Pons (tissue), 1 donor: ENCODE measurements around the gene GUCA2A.

Source experiments
- DNase-seq: peaks from one replicate; pipeline ENCODE4 v3.0.0-alpha.2; 2016; ENCODE audit warnings: low spot score

The GUCA2A gene

DNA sequence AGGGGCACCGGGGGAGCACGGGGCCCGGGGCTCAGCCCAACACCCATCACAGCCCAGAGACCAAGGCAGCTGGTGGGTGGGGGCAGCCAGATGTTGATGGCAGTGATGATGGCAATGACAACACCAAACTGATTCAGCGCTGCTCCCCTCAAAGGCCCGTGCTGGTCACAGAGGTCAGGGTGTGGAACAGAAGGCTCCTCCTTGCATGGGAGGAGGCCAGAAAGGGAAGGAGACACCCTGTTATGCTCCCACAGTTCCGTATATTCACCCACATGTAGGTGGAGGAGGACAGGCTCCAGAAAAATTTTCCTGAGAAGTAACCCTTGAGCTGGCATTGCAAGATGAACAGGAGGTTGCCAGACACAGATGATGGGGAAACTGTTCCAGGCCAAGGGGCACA lies 10.9 kb downstream of the GUCA2A start:
- no peak for DNase-seq

GRCh38 chr1:42152907-42153600 lies 11.5 kb downstream of the GUCA2A start, which contains the start of gene GUCA2B:
Gene GUCA2B, plus strand, starts transcription at chr1:42153410. Its CDS starts 41 bp downstream, at chr1:42153451.
- DNase-seq, result no peak

GRCh38 chr1:42152119-42152518 lies 12.4 kb downstream of the GUCA2A start:
- DNase-seq, result no peak

DNA sequence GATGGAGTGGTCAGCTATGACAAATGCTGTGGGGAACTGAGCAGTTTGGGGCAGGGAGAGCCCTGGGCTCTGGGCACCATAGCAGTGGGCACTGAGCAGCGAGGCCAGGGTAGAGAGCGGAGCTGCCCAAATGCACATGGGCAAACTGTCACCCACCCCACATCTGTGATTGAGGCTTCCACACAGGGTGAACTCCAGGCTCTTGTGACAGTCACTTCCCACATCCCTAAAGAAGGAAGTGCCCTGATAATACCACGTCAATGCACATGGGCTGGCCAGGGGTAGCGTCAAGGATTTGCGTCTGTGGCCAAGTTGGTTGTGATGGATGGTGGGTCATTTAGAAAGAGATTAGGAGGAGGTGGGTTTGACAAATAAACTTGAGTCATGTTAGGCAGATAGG lies 13.9 kb downstream of the GUCA2A start:
- DNase-seq, result no peak

DNA sequence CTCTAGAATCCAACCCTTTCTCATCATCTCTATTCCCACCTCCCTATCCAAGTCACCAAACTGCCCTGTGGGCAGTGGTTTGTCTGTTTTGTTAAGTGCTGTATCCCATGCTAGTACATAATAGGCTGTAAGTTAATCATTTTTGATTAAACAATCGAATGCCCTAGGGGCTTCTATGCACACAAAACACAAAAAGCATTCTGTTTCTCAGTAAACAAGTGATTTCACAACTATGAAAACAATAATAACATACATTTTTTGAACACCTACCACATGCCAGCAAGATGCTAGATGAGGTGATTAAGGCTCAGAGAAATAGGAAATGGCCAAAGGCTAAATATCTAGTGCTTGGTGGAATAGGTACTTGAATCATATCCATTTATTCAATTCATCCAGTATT lies 16.4 kb downstream of the GUCA2A start:
- no peak for DNase-seq

DNA sequence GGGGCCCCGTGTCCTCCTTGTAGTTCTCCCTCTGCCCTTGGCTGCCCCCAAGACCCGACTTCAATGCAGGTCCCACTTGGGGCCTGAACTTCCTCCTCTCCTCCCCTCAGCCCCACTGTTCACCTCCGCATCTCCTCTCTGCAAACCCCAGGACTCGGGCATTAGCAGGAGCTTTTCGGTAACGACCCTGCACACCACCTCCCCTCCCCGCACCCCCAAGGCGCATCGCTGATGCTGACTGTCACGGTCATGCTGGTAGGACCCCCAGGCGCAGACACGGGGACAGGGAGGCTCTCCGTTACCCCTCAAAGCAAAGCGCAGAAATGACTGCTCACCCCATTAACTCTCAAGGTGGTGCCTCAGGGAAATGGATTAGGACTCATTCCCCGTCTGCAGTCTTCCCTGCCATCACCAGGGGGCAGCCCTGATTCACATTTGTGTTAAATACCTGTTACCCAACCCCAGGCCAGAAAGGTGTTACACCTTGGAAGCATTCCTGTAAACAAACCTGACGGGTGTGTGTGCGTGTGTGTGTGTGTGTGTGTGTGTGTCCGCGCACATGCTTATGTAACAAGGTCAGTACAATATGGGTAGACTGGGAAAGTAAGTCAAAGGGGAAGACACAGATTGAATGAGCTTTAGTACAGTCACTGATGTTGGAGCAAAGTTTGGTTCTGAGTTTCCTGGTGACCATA lies 17.8 kb downstream of the GUCA2A start:
- peak; percentile 58 for DNase-seq

- DNase-seq, result no peak
Observed at GRCh38 chr1:42145764-42146625, 18.6 kb downstream of the GUCA2A start.

DNA sequence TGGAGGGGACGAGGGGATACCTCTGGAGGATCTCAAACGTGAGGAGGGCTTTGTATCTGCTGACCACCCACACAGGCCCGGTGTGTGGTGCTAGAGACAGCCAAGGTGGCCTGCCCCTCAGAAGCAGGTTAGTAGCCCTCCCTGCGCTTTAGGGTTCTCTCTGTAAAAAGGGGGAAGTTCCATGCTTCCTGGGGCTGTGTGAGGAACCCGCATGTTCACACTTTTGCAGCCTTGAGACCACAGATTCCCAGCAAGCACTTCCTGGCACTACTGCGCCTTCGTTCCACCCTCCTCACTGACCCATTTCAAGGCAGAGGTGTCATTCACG lies 19.2 kb downstream of the GUCA2A start:
- DNase-seq, result no peak

- DNase-seq, result no peak
Observed at GRCh38 chr1:42144711-42145388, 19.7 kb downstream of the GUCA2A start.

- no peak for DNase-seq
Observed at GRCh38 chr1:42143896-42144710, 20.4 kb downstream of the GUCA2A start.

GRCh38 chr1:42142894-42143675 lies 21.5 kb downstream of the GUCA2A start:
- no peak for DNase-seq

DNA sequence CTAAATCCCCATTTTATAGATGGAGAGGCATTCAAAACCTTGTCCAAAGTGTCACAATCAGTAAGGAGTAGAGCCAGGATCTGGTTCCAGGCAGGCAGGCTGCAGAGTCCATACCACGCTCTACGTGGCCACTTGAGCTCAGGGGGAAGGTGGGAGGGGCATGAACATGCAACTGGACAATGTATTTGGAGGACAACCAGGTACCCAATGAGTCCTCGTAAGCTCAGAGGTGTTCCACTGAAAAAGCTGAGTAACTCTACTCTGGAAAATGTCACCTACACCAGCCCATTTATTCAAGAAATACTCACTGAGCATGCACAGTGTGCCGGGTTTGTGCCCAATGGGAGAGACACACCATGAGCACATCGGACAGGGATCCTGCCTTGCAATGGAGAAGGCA lies 22.6 kb downstream of the GUCA2A start:
- DNase-seq, result no peak

DNA sequence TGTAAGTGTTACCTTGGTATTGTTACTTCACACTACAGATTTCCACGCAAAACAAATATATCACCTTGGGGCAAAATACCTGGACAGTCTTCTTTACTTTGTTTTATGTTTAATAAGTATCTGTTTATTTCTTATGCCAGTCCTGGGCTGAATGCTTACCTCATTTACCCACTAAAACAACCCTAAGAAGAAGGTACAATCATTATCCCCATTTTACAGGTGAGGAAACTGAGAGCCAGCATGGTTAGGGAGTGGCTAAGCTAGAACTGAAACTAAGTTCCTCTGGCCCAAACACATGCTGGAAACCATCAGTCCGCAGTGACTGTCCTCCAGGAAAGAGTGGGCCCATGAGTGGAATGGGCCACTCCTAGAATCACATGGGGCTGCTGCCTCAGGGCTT lies 24.4 kb downstream of the GUCA2A start:
- no peak for DNase-seq

DNA sequence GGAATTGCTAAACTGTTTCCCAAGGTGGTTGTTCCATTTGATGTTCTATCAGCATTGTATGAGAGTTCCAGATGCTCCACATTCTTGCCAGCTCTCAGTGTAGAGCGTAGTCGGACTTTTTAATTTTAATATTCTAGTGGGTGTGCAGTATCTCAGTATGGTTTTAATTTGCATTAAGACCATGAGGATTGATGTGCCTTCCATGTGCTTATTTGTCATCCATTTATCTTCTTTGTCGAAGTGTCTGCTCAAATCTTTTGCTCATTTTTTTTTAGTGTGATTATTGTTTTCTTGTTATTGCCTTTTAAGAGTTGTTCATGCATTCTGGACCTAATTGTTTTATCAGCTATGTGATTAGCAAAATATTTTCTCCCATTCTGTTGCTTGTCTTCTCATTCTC lies 25.1 kb downstream of the GUCA2A start:
- no peak for DNase-seq

- DNase-seq, result no peak
Observed at GRCh38 chr1:42138586-42138985, 26.0 kb downstream of the GUCA2A start.

DNA sequence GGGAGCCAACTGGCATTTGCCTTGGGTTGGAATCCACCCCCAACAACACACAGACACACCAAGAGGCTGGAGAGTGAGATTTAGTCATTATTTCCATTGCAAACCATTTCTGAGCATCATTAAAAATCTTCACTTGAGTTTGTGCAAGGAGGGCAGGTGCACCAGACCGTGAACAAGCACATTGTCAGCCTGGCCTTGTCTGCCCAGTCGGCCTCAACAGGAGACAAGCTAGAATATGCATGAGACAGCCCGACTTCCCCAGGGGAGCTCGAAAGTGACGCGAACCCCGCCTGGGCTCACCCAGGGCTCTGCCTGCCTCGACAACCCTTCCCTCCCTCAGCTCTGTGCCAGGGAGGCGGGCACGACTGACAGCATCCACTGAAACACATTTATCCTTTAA lies 26.8 kb downstream of the GUCA2A start:
- no peak for DNase-seq

DNA sequence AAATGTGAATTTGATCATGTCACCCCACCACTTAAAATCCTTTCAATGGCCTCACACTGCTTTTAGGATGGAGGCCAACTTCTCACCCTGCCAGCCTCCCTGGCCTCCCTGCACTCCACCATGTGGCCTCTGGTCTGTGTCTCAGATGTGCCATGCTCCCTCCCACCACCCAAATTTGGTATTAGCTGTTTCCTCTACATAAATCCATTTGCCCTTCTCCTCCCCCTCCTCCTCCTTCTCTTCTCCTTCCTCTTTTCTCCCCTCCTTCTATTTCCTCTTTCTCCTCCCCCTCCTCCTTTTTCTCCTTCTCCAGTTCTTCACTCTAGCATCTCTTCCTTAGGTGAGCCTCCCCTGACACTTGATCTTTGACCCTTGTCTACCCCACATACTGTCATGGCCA lies 28.1 kb downstream of the GUCA2A start:
- DNase-seq, result no peak

GRCh38 chr1:42135426-42135825 lies 29.1 kb downstream of the GUCA2A start:
- no peak for DNase-seq

- DNase-seq, result no peak
Observed at GRCh38 chr1:42133809-42134526, 30.6 kb downstream of the GUCA2A start.

DNA sequence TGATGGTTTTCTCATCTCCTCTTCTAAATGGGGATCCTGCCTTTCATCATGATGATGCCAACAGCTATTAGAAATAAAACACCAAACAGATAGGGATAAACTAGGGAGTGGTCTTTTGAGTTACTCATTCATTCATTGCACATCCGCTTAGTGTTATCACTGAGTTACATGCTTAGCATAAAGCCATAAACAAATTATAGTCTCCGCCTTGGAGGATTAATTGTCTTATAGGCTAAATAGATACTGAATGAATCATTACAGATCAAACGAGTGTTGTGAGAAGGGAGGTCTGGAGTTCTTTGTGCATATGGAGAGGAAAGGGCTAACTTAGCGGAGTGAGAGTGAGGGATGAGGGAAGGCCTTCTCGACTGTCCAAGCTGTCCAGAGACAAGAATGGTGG lies 31.2 kb downstream of the GUCA2A start:
- DNase-seq, result no peak
